Chondrocyte (in vitro differentiated cells): ENCODE results near the gene DUSP10. TPM values are rescaled to one million over a fixed set of nuclear protein-coding genes. Genes with fewer than 3 reads are reported as not detected.

Experiments
- DNase-seq: peaks from one replicate; pipeline ENCODE4 v3.0.0; 2021; ENCODE audit warnings: mixed read lengths, low spot score
- H3K27ac Mint-ChIP-seq: one replicate; pipeline ENCODE4 v1.8.0; 2021; ENCODE audit warnings: mild to moderate bottlenecking, moderate library complexity, mixed read lengths; ENCODE audit not compliant: unreplicated experiment
- H3K27me3 Mint-ChIP-seq: 2 replicates; pipeline ENCODE4 v1.8.0; 2021; ENCODE audit warnings: low read depth, mixed read lengths
- H3K36me3 Mint-ChIP-seq: 2 replicates; pipeline ENCODE4 v1.8.0; 2021; ENCODE audit warnings: low read depth, mixed read lengths
- H3K4me1 Mint-ChIP-seq: 2 replicates; pipeline ENCODE4 v1.8.0; 2021; ENCODE audit warnings: low read depth, mild to moderate bottlenecking, mixed read lengths
- H3K4me3 Mint-ChIP-seq: one replicate; pipeline ENCODE4 v1.8.0; 2021; ENCODE audit warnings: mild to moderate bottlenecking, moderate library complexity, mixed read lengths; ENCODE audit not compliant: unreplicated experiment
- H3K9me3 Mint-ChIP-seq: 2 replicates; pipeline ENCODE4 v1.8.0; 2021; ENCODE audit warnings: low read depth, mixed read lengths
- CTCF ChIP-seq: fragments of 200-600 bp; sonication (generic); IDR thresholded peaks from 2 replicates; pipeline ENCODE4 v1.5.0; 2021; ENCODE audit warnings: antibody characterized with exemption, mild to moderate bottlenecking, moderate library complexity
- total RNA-seq: library from RNA; stranded (reverse); gene quantifications from 3 replicates; pipeline ENCODE4 v1.2.1, GENCODE V29; 2021

DUSP10 gene
- total RNA-seq, 1 donor from 2014 or later: 4.1 TPM

GRCh38 chr1:221778535-221779142 lies 36.8 kb upstream of the DUSP10 start:
- H3K27me3 Mint-ChIP-seq: peaks cover 2% of the 10 kb centered on the region
- H3K4me3 Mint-ChIP-seq: no peak overlapping the region
- H3K36me3 Mint-ChIP-seq: no peaks in the 10 kb centered on the region
- H3K27ac Mint-ChIP-seq: no peak overlapping the region
- no peaks in the 10 kb centered on the region for H3K9me3 Mint-ChIP-seq
- no peak for TF ChIP-seq CTCF
- no peaks in the 10 kb centered on the region for H3K4me1 Mint-ChIP-seq
- no peak for DNase-seq

GRCh38 chr1:221778125-221778524 lies 36.2 kb upstream of the DUSP10 start:
- H3K4me3 Mint-ChIP-seq: no peak overlapping the region
- no peak overlapping the region for H3K27ac Mint-ChIP-seq
- no peak for TF ChIP-seq CTCF
- H3K36me3 Mint-ChIP-seq: no peaks in the 10 kb centered on the region
- no peaks in the 10 kb centered on the region for H3K27me3 Mint-ChIP-seq
- H3K4me1 Mint-ChIP-seq: no peaks in the 10 kb centered on the region
- no peak for DNase-seq
- no peaks in the 10 kb centered on the region for H3K9me3 Mint-ChIP-seq

GRCh38 chr1:221777431-221778072 lies 35.7 kb upstream of the DUSP10 start:
- TF ChIP-seq CTCF: no peak
- Mint-ChIP-seq H3K4me3 (no peak overlapping the region), H3K9me3 (no peaks in the 10 kb centered on the region), H3K27me3 (no peaks in the 10 kb centered on the region), H3K4me1 (no peaks in the 10 kb centered on the region), H3K36me3 (no peaks in the 10 kb centered on the region), H3K27ac (no peak overlapping the region)
- no peak for DNase-seq

GRCh38 chr1:221776495-221777301 lies 34.8 kb upstream of the DUSP10 start:
- Mint-ChIP-seq H3K4me3 (no peak overlapping the region), H3K36me3 (no peaks in the 10 kb centered on the region), H3K9me3 (no peaks in the 10 kb centered on the region), H3K27me3 (peaks cover 2% of the 10 kb centered on the region), H3K27ac (no peak overlapping the region), H3K4me1 (no peaks in the 10 kb centered on the region)
- no peak for TF ChIP-seq CTCF
- no peak for DNase-seq

GRCh38 chr1:221775206-221775605 lies 33.3 kb upstream of the DUSP10 start:
- H3K27ac Mint-ChIP-seq: no peak overlapping the region
- no peak for DNase-seq
- TF ChIP-seq CTCF: no peak
- H3K27me3 Mint-ChIP-seq: peaks cover 3% of the 10 kb centered on the region
- H3K4me1 Mint-ChIP-seq: no peaks in the 10 kb centered on the region
- H3K36me3 Mint-ChIP-seq: no peaks in the 10 kb centered on the region
- H3K9me3 Mint-ChIP-seq: no peaks in the 10 kb centered on the region
- H3K4me3 Mint-ChIP-seq: no peak overlapping the region
